GM13977 (cell line): ENCODE measurements around the gene CCNL2.
"Not testable (repeated sequence)": the region's sequence is repeated elsewhere in the genome, so short reads cannot be mapped to it uniquely, and the experiment has no call there.

Source experiments
- DNase-seq: peaks from one replicate; pipeline ENCODE4 v3.0.0; 2012; ENCODE audit warnings: low spot score
- in situ Hi-C: fragments of 300-500 bp; cut with MboI; formaldehyde crosslinking; loops from one replicate; pipeline ENCODE4 v1.12.0; 2022; ENCODE audit warnings: low sequenced_read_pairs, low pct_unique_long_range_greater_than_20kb, mixed read lengths, inconsistent platforms; ENCODE audit not compliant: unreplicated experiment
- TF ChIP-seq, protein P1 (sequence below): IDR thresholded peaks from 2 replicates; pipeline ENCODE4 v1.5.1; 2012; ENCODE audit warnings: mild to moderate bottlenecking, control low read depth; ENCODE audit not compliant: insufficient read depth; ENCODE audit errors: extremely low read depth, missing control alignments

CCNL2 gene

DNA sequence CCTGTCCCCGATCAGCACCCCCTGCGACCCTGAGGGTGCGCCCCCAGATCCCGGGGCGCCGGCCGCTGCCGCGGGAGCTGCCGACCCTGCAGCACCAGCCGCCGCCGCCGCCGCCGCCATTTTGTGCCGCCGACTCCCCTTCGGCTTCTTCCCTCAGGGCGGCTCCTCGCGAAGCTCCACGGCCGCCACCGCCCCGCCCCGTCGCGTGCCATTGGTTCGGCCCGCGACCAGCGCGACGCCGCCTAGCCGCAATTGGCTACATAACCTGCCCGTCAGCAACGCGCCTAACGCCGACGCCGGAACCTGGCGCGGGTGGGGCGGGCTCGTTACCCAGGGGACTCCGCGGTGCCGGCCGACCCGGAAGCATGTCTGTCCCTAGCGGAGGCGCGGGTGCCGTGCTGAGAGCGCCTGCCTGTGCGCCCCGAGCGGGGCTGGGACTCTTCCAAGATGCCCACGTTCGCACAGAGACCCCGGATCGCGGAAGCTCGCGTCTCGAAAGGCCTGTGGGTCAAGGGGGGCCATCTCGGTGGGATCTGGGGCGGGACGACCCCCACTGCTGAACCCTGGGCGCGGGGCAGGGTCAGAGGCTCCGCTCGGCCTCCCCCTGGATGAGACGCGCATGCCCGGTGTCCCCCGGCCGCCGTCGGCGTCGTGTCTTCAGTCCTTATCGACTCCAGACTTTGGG lies at the start of gene CCNL2:
Gene CCNL2, minus strand, starts transcription at position 149 of the 685 bp plus-strand sequence. Its CDS starts 29 bp downstream, at position 120.
- in situ Hi-C loops: no loop called here
- TF ChIP-seq, protein P1, sequence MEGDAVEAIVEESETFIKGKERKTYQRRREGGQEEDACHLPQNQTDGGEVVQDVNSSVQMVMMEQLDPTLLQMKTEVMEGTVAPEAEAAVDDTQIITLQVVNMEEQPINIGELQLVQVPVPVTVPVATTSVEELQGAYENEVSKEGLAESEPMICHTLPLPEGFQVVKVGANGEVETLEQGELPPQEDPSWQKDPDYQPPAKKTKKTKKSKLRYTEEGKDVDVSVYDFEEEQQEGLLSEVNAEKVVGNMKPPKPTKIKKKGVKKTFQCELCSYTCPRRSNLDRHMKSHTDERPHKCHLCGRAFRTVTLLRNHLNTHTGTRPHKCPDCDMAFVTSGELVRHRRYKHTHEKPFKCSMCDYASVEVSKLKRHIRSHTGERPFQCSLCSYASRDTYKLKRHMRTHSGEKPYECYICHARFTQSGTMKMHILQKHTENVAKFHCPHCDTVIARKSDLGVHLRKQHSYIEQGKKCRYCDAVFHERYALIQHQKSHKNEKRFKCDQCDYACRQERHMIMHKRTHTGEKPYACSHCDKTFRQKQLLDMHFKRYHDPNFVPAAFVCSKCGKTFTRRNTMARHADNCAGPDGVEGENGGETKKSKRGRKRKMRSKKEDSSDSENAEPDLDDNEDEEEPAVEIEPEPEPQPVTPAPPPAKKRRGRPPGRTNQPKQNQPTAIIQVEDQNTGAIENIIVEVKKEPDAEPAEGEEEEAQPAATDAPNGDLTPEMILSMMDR: peak; percentile 30
- DNase-seq: peak; percentile 99

DNA sequence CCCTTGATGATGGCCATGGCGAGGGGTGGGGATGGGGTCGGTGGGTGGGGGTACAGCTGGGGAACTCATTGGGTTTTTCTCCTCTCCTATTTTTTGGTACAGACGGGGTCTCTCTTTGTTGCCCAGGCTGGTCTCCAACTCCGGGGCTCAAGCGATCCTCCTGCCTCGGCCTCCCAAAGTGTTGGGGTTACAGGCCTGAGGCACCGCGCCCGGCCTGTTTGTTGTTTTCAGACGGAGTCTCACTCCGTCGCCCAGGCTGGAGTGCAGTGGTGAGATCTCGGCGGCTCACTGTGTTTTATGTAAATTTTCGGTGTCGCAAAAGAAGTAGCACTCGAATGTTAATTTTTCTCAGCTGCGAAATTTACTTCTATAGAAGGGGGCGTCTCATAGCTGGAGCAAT lies 47.5 kb upstream of the CCNL2 start:
- DNase-seq, in situ Hi-C loops: not testable (repeated sequence)

GRCh38 chr1:1442069-1442770 lies 43.1 kb upstream of the CCNL2 start:
- DNase-seq: no peak
- TF ChIP-seq, protein P1: no peak
- in situ Hi-C loops: no loop called here

DNA sequence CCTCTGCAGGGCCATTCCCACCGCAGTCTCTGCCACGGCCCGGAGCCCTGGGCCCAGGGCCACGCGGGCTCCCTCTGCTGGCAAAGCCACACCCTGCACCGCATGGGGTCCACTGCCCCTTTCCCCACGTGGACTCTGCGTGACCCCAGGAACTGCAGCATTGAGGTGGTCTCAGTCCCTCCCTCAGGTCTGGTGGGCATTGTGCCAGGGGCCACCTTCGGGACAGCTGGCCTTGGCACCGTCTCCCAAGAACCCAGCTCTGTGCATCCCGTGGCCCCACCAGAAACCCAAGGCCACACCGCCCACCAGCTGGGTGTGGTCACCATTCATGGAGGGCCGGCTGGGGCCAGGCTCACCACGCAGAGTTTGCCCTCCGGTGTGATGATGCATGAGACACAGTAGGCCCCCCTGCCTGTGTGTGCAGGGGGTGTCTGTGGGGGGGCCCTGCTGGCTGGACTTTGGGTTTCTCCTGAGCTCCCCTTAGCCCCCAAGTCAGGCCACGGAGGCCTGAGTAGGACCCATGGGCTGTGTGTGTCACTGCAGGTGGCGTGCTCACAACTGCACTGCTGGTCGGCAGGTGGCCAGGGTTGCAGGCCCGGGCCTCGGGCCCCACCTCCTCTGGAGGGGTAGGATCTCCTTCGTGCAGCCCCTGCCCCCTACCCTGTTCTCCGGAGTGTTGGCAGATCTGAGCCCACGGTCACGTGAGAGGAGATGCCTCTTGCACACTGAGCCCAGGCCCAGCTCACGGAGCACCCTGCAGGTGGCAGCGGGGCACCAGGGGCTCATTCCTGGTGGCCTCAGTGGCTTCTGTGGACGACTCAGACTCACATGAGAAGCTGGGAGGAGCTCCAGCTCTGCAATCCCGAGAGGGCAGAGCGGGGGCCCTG lies 42.1 kb upstream of the CCNL2 start:
- peak; percentile 92 for DNase-seq
- in situ Hi-C loops: no loop called here
- TF ChIP-seq, protein P1: peak; percentile 88

GRCh38 chr1:1440262-1441001 lies 41.3 kb upstream of the CCNL2 start:
- in situ Hi-C loops: no loop called here
- DNase-seq: no peak
- TF ChIP-seq, protein P1: no peak

DNA sequence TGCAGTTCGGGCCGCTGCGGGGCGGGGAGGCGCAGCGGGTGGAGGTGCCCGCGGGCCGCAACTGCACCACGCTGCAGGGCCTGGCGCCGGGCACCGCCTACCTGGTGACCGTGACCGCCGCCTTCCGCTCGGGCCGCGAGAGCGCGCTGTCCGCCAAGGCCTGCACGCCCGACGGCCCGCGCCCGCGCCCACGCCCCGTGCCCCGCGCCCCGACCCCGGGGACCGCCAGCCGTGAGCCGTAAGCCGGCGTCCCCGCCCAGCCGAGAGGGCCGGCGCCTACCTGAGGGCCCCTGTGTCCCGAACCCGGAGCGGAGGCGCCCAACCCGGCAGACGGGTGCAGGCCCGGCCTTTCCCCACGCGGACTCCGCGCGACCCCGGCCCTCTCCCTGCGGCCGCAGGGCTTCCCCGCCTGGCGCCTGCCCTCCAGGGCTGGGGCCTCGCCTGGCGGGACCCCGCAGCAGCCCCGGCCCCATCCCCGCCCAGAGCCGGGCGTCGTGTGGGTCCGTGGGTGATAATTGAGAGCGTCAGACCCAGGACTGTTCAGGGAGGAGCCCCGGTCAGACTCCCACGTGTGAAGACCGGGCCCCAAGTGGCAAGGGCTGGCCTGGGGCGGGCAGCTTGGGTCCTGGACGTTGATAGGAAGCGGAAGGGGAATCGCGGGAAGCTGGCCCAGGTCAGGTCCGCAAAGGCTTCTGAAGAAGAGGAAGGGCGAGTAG lies 40.6 kb upstream of the CCNL2 start:
- no peak for DNase-seq
- in situ Hi-C loops: no loop called here
- TF ChIP-seq, protein P1: no peak
